HG03175 (cell line): Measurements from ENCODE around the gene ABCA9.
"Not testable (repeated sequence)": the region's sequence is repeated elsewhere in the genome, so short reads cannot be mapped to it uniquely, and the experiment has no call there.

Experiments used
- ATAC-seq: cut with Tn5 transposase; IDR thresholded peaks from one replicate; pipeline ENCODE4 v1.9.1; 2021; ENCODE audit warnings: mild to moderate bottlenecking, moderate library complexity; ENCODE audit not compliant: unreplicated experiment

The ABCA9 gene

GRCh38 chr17:69060822-69061221 lies at the start of gene ABCA9:
Gene ABCA9, minus strand, starts transcription at chr17:69060927. Its CDS starts 9,801 bp downstream, at chr17:69051126.
- ATAC-seq: no peak

- ATAC-seq: no peak
Observed at GRCh38 chr17:69105907-69106730, 45.4 kb upstream of the ABCA9 start.

GRCh38 chr17:69103557-69104233 lies 43.0 kb upstream of the ABCA9 start:
- no peak for ATAC-seq

- ATAC-seq: no peak
Observed at GRCh38 chr17:69098625-69099024, 37.9 kb upstream of the ABCA9 start.

GRCh38 chr17:69096541-69096940 lies 35.8 kb upstream of the ABCA9 start:
- ATAC-seq: no peak

- ATAC-seq: no peak
Observed at GRCh38 chr17:69093995-69094394, 33.3 kb upstream of the ABCA9 start.

- no peak for ATAC-seq
Observed at GRCh38 chr17:69093279-69093789, 32.6 kb upstream of the ABCA9 start.

GRCh38 chr17:69090365-69090764 lies 29.6 kb upstream of the ABCA9 start:
- no peak for ATAC-seq

GRCh38 chr17:69088643-69089200 lies 28.0 kb upstream of the ABCA9 start:
- ATAC-seq: no peak

- no peak for ATAC-seq
Observed at GRCh38 chr17:69086641-69087040, 25.9 kb upstream of the ABCA9 start.

- no peak for ATAC-seq
Observed at GRCh38 chr17:69084911-69085310, 24.2 kb upstream of the ABCA9 start.

GRCh38 chr17:69082696-69083095 lies 22.0 kb upstream of the ABCA9 start:
- ATAC-seq: no peak

GRCh38 chr17:69078864-69079263 lies 18.1 kb upstream of the ABCA9 start:
- ATAC-seq: no peak

GRCh38 chr17:69075823-69076222 lies 15.1 kb upstream of the ABCA9 start:
- ATAC-seq: no peak

- not testable (repeated sequence) for ATAC-seq
Observed at GRCh38 chr17:69073392-69073791, 12.7 kb upstream of the ABCA9 start.

GRCh38 chr17:69072803-69073256 lies 12.1 kb upstream of the ABCA9 start:
- not testable (repeated sequence) for ATAC-seq

- not testable (repeated sequence) for ATAC-seq
Observed at GRCh38 chr17:69071233-69071586, 10.5 kb upstream of the ABCA9 start.

GRCh38 chr17:69070378-69071232 lies 9.9 kb upstream of the ABCA9 start:
- not testable (repeated sequence) for ATAC-seq

GRCh38 chr17:69069226-69069750 lies 8.6 kb upstream of the ABCA9 start:
- no peak for ATAC-seq

- no peak for ATAC-seq
Observed at GRCh38 chr17:69067274-69068047, 6.7 kb upstream of the ABCA9 start.
